Spleen (tissue), 11 donors: ENCODE data around the gene IRF2BP2. TPM values are rescaled to one million over a fixed set of nuclear protein-coding genes. Genes with fewer than 3 reads are reported as not detected.

Experiments used
- DNase-seq: peaks from one replicate; pipeline ENCODE4 v3.0.0-alpha.2; 2020
- H3K27ac ChIP-seq, 8 donors: fragments of 200-600 bp; sonication (generic) in 7 of 8; 1 replicate in 4 of 8; 2 replicates in 4 of 8; pipeline versions ENCODE4 v1.5.0 to v1.8.0; 2016 to 2021; ENCODE audit warnings: inconsistent platforms in 4 of 8, mild to moderate bottlenecking in 4 of 8, moderate library complexity in 1 of 8
- H3K27me3 ChIP-seq, 7 donors: fragments of 200-600 bp; sonication (generic) in 6 of 7; replicated peaks in 1 of 7; 1 replicate in 4 of 7; 2 replicates in 3 of 7; pipeline versions ENCODE4 v1.5.0 to v1.8.0; 2016 to 2021; ENCODE audit warnings: inconsistent platforms in 3 of 7, mild to moderate bottlenecking in 1 of 7
- H3K36me3 ChIP-seq, 6 donors: fragments of 200-600 bp; sonication (generic) in 5 of 6; 1 replicate in 4 of 6; 2 replicates in 2 of 6; pipeline versions ENCODE4 v1.5.0 to v1.8.0; 2016 to 2021; ENCODE audit warnings: inconsistent platforms in 2 of 6
- H3K4me1 ChIP-seq, 6 donors: fragments of 200-600 bp; sonication (generic) in 5 of 6; 1 replicate in 3 of 6; 2 replicates in 3 of 6; pipeline versions ENCODE4 v1.5.0 to v1.8.0; 2016 to 2021; ENCODE audit warnings: inconsistent platforms in 3 of 6
- H3K4me3 ChIP-seq, 8 donors: fragments of 200-600 bp; sonication (generic) in 7 of 8; 1 replicate in 4 of 8; 2 replicates in 4 of 8; pipeline versions ENCODE4 v1.5.0 to v1.8.0; 2016 to 2021; ENCODE audit warnings: inconsistent platforms in 4 of 8, mild to moderate bottlenecking in 4 of 8, moderate library complexity in 2 of 8
- H3K9me3 ChIP-seq, 8 donors: fragments of 200-600 bp; sonication (generic) in 7 of 8; 1 replicate in 4 of 8; 2 replicates in 4 of 8; pipeline versions ENCODE4 v1.5.0 to v1.8.0; 2016 to 2021; ENCODE audit warnings: inconsistent platforms in 4 of 8
- POLR2A ChIP-seq, 3 donors: fragments of 450-650 bp; IDR thresholded peaks; one replicate each; pipeline ENCODE4 v1.5.1; 2017; ENCODE audit warnings: antibody characterized with exemption in 3 of 3, mild to moderate bottlenecking in 1 of 3
- POLR2AphosphoS5 ChIP-seq, 3 donors: sonication (generic); formaldehyde crosslinking; IDR thresholded peaks; one replicate each; pipeline ENCODE4 v1.5.1; 2017; ENCODE audit warnings: antibody characterized with exemption in 3 of 3
- WGBS, 5 donors: extraction: QIAGEN DNeasy Blood & Tissue Kit in 3 of 5; methylation state at CpG; one replicate each; pipeline versions ENCODE4 v1.1.5 to v1.1.7; 2013 to 2018; 5-methylcytosine and 5-hydroxymethylcytosine counted together
- intact Hi-C: fragments of 100-400 bp; cut with DNase I; formaldehyde crosslinking; loops from one replicate; pipeline ENCODE4 v1.15.0; 2023; ENCODE audit warnings: low total_unique reads
- polyA plus RNA-seq, 3 donors: library from polyadenylated mRNA; stranded (reverse); fragments of 200-250 nt; gene quantifications; one replicate each; pipeline ENCODE4 v1.2.1, GENCODE V29; 2013
- total RNA-seq, 7 donors: library from RNA; depleted of rRNA in 3 of 7; stranded (reverse); fragments of >200 nt in 3 of 7; fragmentation: NEBNext Ultra II Directional in 4 of 7; extraction: Animal tissue kit (Norgen Biotek cat#: 25700) in 4 of 7; gene quantifications; one replicate each; pipeline versions ENCODE4 v1.1.0 to v1.2.1, GENCODE V29; 2016 to 2021
- TF ChIP-seq, protein P1 (sequence below), 11 experiments: fragments of 200-600 bp in 7 of 11; fragments of 450-650 bp in 4 of 11; sonication (generic) in 4 of 11; IDR thresholded peaks in 8 of 11; conservative IDR thresholded peaks in 3 of 11; 1 replicate in 7 of 11; 2 replicates in 4 of 11; pipeline versions ENCODE4 v1.4.0 to v1.8.0; 2016 to 2021; ENCODE audit warnings: antibody characterized with exemption in 11 of 11, inconsistent platforms in 4 of 11, mild to moderate bottlenecking in 1 of 11
- donor health status: healthy with polysubstance abuse.
- donor health status: DM: no; HTN: no; CAD: no; lungs with moderate emphysema.
- donor health status: DM: no; HTN: no; CAD: no.
- donor health status: Bipolar disorder and iron deficiency.
- donor health status: healthy.
- donor health status: DM: no; HTN: no; CAD: no.
- donor health status: DM: yes; HTN: yes; CAD: no.

The IRF2BP2 gene
- total and polyA plus RNA-seq, 10 donors = 39.1 to 109 (median 60.3) TPM

DNA sequence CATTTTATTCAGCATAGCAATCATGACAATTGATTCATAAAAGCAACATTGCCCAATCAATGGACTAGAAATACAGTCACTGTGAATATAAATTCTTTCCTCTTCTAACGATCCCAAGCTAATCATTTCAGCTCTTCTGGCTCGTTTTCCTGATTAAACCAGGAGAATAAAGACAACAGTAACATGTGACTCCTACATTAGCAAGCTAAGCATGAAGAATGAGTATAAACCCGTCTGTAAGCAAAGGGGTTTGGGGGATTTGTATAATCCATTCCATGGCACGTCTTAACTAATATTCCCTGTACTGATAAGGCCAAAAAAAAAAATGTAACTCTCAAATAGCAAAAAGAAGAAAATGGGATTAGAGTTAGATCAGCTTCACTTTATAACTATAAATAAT, 21.6 kb downstream of the IRF2BP2 start:
- intact Hi-C loops = no loop called here

DNA sequence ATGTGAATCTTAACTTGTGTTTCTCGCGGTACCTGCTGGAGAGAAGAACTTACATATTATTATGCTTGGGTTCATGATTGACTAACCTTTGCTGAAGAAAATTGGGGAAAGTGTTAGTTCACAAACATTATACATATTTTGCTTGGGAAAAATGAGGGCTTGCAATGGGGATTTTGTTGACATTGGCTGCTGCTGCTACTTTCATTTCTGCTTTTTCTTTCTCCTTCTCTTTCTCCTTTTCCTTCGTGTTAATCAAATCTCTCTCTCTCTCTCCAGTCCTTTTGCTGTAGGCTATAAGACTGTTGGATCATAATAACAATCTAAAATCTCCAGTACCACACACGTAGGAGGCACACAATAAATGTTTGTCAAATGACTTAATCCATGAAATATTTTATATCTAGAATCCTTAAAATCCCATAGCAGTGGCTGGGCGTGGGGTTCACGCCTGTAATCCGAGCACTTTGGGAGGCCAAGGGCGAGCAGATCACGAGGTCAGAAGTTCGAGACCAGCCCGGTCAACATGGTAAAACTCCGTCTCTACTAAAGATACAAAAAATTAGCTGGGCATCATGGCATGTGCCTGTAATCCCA, 23.0 kb downstream of the IRF2BP2 start:
- Histone ChIP-seq H3K27ac (peak overlapping the region in 3 of 8 donors; percentile 13 to 62 (median 14)), H3K27me3 (no peaks in the 10 kb centered on the region), H3K4me1 (peaks cover 0 to 14% (median 0%) of the 10 kb centered on the region in 6 donors), H3K9me3 (no peaks in the 10 kb centered on the region), H3K36me3 (no peaks in the 10 kb centered on the region), H3K4me3 (no peak overlapping the region)
- 78 to 87% (median 85%) methylated on average over 12 of the region's 12 CpGs for WGBS, 5 donors
- no peak for DNase-seq
- no peak for TF ChIP-seq POLR2A (IDR thresholded peaks at IDR 0.05)
- no peak for TF ChIP-seq POLR2AphosphoS5 (IDR thresholded peaks at IDR 0.05)
- TF ChIP-seq, protein P1, sequence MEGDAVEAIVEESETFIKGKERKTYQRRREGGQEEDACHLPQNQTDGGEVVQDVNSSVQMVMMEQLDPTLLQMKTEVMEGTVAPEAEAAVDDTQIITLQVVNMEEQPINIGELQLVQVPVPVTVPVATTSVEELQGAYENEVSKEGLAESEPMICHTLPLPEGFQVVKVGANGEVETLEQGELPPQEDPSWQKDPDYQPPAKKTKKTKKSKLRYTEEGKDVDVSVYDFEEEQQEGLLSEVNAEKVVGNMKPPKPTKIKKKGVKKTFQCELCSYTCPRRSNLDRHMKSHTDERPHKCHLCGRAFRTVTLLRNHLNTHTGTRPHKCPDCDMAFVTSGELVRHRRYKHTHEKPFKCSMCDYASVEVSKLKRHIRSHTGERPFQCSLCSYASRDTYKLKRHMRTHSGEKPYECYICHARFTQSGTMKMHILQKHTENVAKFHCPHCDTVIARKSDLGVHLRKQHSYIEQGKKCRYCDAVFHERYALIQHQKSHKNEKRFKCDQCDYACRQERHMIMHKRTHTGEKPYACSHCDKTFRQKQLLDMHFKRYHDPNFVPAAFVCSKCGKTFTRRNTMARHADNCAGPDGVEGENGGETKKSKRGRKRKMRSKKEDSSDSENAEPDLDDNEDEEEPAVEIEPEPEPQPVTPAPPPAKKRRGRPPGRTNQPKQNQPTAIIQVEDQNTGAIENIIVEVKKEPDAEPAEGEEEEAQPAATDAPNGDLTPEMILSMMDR (IDR thresholded peaks at IDR 0.05 in 8 of 11, conservative IDR thresholded peaks at IDR 0.05 in 3 of 11) = no peak
- intact Hi-C loops = no loop called here

More for the DNA sequence above, 21.6 kb downstream of the IRF2BP2 start:
- Histone ChIP-seq H3K27ac (no peak overlapping the region), H3K4me3 (no peak overlapping the region), H3K9me3 (no peaks in the 10 kb centered on the region), H3K27me3 (no peaks in the 10 kb centered on the region), H3K36me3 (no peaks in the 10 kb centered on the region), H3K4me1 (peaks cover 0 to 14% (median 0%) of the 10 kb centered on the region in 6 donors)
- no peak for DNase-seq
- TF ChIP-seq POLR2A (IDR thresholded peaks at IDR 0.05) (no peak), POLR2AphosphoS5 (IDR thresholded peaks at IDR 0.05) (no peak)
- TF ChIP-seq, protein P1 (IDR thresholded peaks at IDR 0.05 in 8 of 11, conservative IDR thresholded peaks at IDR 0.05 in 3 of 11) = no peak
- WGBS, 5 donors = 75 to 85% (median 84%) methylated on average over 4 of the region's 4 CpGs

DNA sequence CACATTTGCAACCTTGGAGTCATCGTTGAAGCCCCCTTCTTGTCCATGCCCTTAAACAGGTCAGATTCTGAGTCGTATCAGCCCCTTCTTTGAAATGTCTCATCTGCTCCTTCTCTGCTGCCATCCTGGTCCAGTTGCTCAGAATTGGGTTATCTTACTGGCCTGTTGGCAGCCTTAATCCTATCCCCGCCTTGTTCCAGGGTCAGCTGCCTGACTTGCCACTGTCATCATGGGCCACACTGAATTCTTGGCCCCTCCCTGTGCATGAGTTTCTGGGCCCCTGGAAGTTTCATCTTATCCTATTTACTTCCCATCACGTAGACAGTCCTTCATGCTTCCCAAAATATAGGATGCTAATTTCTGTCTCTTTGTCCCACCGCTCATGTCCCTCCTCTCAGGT, 23.7 kb downstream of the IRF2BP2 start:
- intact Hi-C loops = no loop called here
- TF ChIP-seq, protein P1 (IDR thresholded peaks at IDR 0.05 in 8 of 11, conservative IDR thresholded peaks at IDR 0.05 in 3 of 11) = no peak
- TF ChIP-seq POLR2A (IDR thresholded peaks at IDR 0.05) = no peak
- TF ChIP-seq POLR2AphosphoS5 (IDR thresholded peaks at IDR 0.05) = no peak
- peaks cover 0 to 14% (median 0%) of the 10 kb centered on the region in 6 donors for H3K4me1 ChIP-seq
- DNase-seq = no peak
- 87 to 95% (median 91%) methylated on average over 5 of the region's 5 CpGs for WGBS, 5 donors
- H3K4me3 ChIP-seq = no peak overlapping the region
- H3K36me3 ChIP-seq = no peaks in the 10 kb centered on the region
- peak overlapping the region in 7 of 8 donors; percentile 52 to 70 (median 62) for H3K27ac ChIP-seq
- no peaks in the 10 kb centered on the region for H3K9me3 ChIP-seq
- H3K27me3 ChIP-seq = no peaks in the 10 kb centered on the region

DNA sequence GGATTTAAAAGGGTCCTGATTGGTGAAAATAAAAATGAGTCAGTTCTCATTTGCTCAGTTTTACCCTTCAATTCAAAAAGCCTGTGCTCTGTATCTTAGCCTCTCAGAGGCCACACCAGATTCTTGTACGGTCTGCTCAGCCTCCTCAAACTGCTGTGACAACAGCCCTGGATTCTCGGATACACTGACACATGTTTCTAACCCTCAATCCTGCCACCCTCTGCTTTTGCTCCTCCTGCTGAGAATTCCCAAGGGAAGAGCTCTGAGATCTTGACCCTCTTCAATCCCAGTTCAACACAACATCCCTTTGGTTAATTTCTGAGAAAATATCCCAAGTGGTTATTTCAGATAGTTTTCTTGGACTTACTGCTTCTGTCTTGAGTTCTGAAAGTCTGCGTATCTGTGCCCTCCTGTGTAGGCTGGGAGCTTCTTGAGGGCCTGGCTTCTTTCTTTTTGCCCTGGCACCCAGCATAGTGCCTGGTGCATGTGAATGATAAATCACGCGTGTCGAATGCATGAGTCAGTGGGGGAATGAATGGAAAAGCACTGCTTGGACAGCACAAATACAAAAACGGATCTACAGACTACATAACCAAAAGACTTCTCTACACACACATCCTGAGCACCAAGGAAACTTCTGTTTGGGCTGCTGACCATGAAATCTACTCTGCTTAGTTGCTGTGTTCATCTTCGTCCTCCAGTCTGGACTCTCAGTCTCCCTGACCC, 24.5 kb downstream of the IRF2BP2 start:
- H3K4me3 ChIP-seq = no peak overlapping the region
- no peaks in the 10 kb centered on the region for H3K9me3 ChIP-seq
- peaks cover 0 to 14% (median 0%) of the 10 kb centered on the region in 6 donors for H3K4me1 ChIP-seq
- no peaks in the 10 kb centered on the region for H3K36me3 ChIP-seq
- no peaks in the 10 kb centered on the region for H3K27me3 ChIP-seq
- no peak for DNase-seq
- 80 to 85% (median 83%) methylated on average over 8 of the region's 8 CpGs for WGBS, 5 donors
- H3K27ac ChIP-seq = peak overlapping the region in 7 of 8 donors; percentile 52 to 70 (median 62)
- TF ChIP-seq POLR2AphosphoS5 (IDR thresholded peaks at IDR 0.05) = no peak
- TF ChIP-seq, protein P1 (IDR thresholded peaks at IDR 0.05 in 8 of 11, conservative IDR thresholded peaks at IDR 0.05 in 3 of 11) = no peak
- TF ChIP-seq POLR2A (IDR thresholded peaks at IDR 0.05) = no peak
- intact Hi-C loops = no loop called here
